Gastrocnemius medialis (tissue), 4 donors: ENCODE data around the gene PRDM10. TPM values are rescaled to one million over a fixed set of nuclear protein-coding genes. Genes with fewer than 3 reads are reported as not detected.
"Not testable (repeated sequence)": the region's sequence is repeated elsewhere in the genome, so short reads cannot be mapped to it uniquely, and the experiment has no call there.

Experiments used
- ATAC-seq, 2 donors: fragments of 150-250 bp; one replicate each; pipeline ENCODE4 v1.9.1; 2016
- DNase-seq, 2 donors: peaks; one replicate each; pipeline ENCODE4 v3.0.0-alpha.2; 2019
- H3K27ac ChIP-seq, 4 donors: fragments of 200-600 bp; sonication (generic); 1 replicate in 1 of 4; 2 replicates in 3 of 4; pipeline ENCODE4 v1.5.1; 2016 to 2018; ENCODE audit warnings: mild to moderate bottlenecking in 2 of 4, moderate library complexity in 1 of 4
- H3K27me3 ChIP-seq, 3 donors: fragments of 200-600 bp; sonication (generic) in 2 of 3; 1 replicate in 1 of 3; 2 replicates in 2 of 3; pipeline versions ENCODE4 v1.5.1 to v1.6.0; 2016 to 2019; ENCODE audit warnings: mild to moderate bottlenecking in 1 of 3, moderate library complexity in 1 of 3
- H3K36me3 ChIP-seq, 2 donors: fragments of 200-600 bp; sonication (generic) in 1 of 2; one replicate each; pipeline ENCODE4 v1.5.1; 2017 to 2018
- H3K4me1 ChIP-seq, 2 donors: fragments of 200-600 bp; sonication (generic) in 1 of 2; one replicate each; pipeline ENCODE4 v1.5.1; 2016 to 2017; ENCODE audit warnings: mild to moderate bottlenecking in 2 of 2
- H3K4me3 ChIP-seq, 4 donors: fragments of 200-600 bp; sonication (generic) in 3 of 4; 1 replicate in 1 of 4; 2 replicates in 3 of 4; pipeline ENCODE4 v1.5.1; 2016 to 2019; ENCODE audit warnings: mild to moderate bottlenecking in 2 of 4
- H3K9me3 ChIP-seq, 3 donors: fragments of 200-600 bp; sonication (generic) in 2 of 3; 1 replicate in 1 of 3; 2 replicates in 2 of 3; pipeline ENCODE4 v1.5.1; 2016 to 2019
- CTCF ChIP-seq, 5 experiments: fragments of 450-650 bp in 3 of 5; fragments of 200-600 bp in 2 of 5; sonication (generic) in 2 of 5; IDR thresholded peaks in 4 of 5; conservative IDR thresholded peaks in 1 of 5; 1 replicate in 4 of 5; 2 replicates in 1 of 5; pipeline ENCODE4 v1.5.1; 2016 to 2019; ENCODE audit warnings: antibody characterized with exemption in 5 of 5, mild to moderate bottlenecking in 3 of 5, moderate library complexity in 3 of 5
- POLR2A ChIP-seq, 2 donors: fragments of 450-650 bp; IDR thresholded peaks; one replicate each; pipeline ENCODE4 v1.6.1; 2017; ENCODE audit warnings: antibody characterized with exemption in 2 of 2, mild to moderate bottlenecking in 2 of 2, moderate library complexity in 2 of 2
- in situ Hi-C, 4 donors: fragments of 200-750 bp; cut with MboI; loops; one replicate each; pipeline versions ENCODE4 v1.15.0 to v1.8.0; 2017; ENCODE audit warnings: low sequenced_read_pairs in 4 of 4
- intact Hi-C: fragments of 100-400 bp; cut with DNase I; formaldehyde crosslinking; loops from one replicate; pipeline ENCODE4 v1.15.1; 2023; ENCODE audit warnings: low total_unique reads
- total RNA-seq, 4 donors: library from RNA; depleted of rRNA; stranded (reverse); fragments of >200 nt; gene quantifications; one replicate each; pipeline versions ENCODE4 v1.1.0 to v1.2.3, GENCODE V29; 2016

The PRDM10 gene
- total RNA-seq, 4 donors from 2014 or later, result 3.3 to 10.9 (median 9.0) TPM

GRCh38 chr11:129960216-129961214, 42.1 kb downstream of the PRDM10 start:
- no peak for DNase-seq
- in situ Hi-C loops, result no loop called here
- H3K4me3 ChIP-seq, result no peak overlapping the region

GRCh38 chr11:129959687-129960086, 42.9 kb downstream of the PRDM10 start:
- Histone ChIP-seq H3K9me3 (no peaks in the 10 kb centered on the region), H3K4me3 (no peak overlapping the region), H3K27ac (no peak overlapping the region), H3K27me3 (no peaks in the 10 kb centered on the region), H3K36me3 (peaks cover 2 to 37% of the 10 kb centered on the region in 2 donors), H3K4me1 (no peaks in the 10 kb centered on the region)
- intact Hi-C loops, result no loop called here
- ATAC-seq, result no peak
- TF ChIP-seq POLR2A (IDR thresholded peaks at IDR 0.05) (no peak), CTCF (IDR thresholded peaks at IDR 0.05 in 4 of 5, conservative IDR thresholded peaks at IDR 0.05 in 1 of 5) (no peak)
- DNase-seq, result no peak
- in situ Hi-C loops, result no loop called here

More at GRCh38 chr11:129960216-129961214, 42.1 kb downstream of the PRDM10 start:
- Histone ChIP-seq H3K27me3 (no peaks in the 10 kb centered on the region), H3K4me1 (no peaks in the 10 kb centered on the region), H3K9me3 (no peaks in the 10 kb centered on the region), H3K27ac (no peak overlapping the region), H3K36me3 (peaks cover 2 to 37% of the 10 kb centered on the region in 2 donors)
- intact Hi-C loops, result no loop called here
- ATAC-seq, result no peak
- TF ChIP-seq POLR2A (IDR thresholded peaks at IDR 0.05), result no peak
- TF ChIP-seq CTCF (IDR thresholded peaks at IDR 0.05 in 4 of 5, conservative IDR thresholded peaks at IDR 0.05 in 1 of 5), result no peak

- H3K36me3 ChIP-seq, result peaks cover 2 to 32% of the 10 kb centered on the region in 2 donors
- no peaks in the 10 kb centered on the region for H3K4me1 ChIP-seq
- no peaks in the 10 kb centered on the region for H3K27me3 ChIP-seq
- no peak for TF ChIP-seq CTCF (IDR thresholded peaks at IDR 0.05 in 4 of 5, conservative IDR thresholded peaks at IDR 0.05 in 1 of 5)
- no peak for TF ChIP-seq POLR2A (IDR thresholded peaks at IDR 0.05)
- H3K4me3 ChIP-seq, result no peak overlapping the region
- ATAC-seq, result no peak
- H3K27ac ChIP-seq, result no peak overlapping the region
- no peak for DNase-seq
- H3K9me3 ChIP-seq, result no peaks in the 10 kb centered on the region
- intact Hi-C loops (no loop called here), in situ Hi-C loops (no loop called here)
Observed at GRCh38 chr11:129955282-129955681, 47.4 kb downstream of the PRDM10 start.

- H3K27me3 ChIP-seq, DNase-seq, intact Hi-C loops, ATAC-seq, H3K4me1 ChIP-seq, in situ Hi-C loops, H3K27ac ChIP-seq, H3K9me3 ChIP-seq, H3K4me3 ChIP-seq: not testable (repeated sequence)
- peaks cover 2 to 26% of the 10 kb centered on the region in 2 donors for H3K36me3 ChIP-seq
Observed at GRCh38 chr11:129954703-129955102, 47.9 kb downstream of the PRDM10 start.

GRCh38 chr11:129951866-129952262, 50.8 kb downstream of the PRDM10 start:
- no peak for ATAC-seq
- TF ChIP-seq POLR2A (IDR thresholded peaks at IDR 0.05), result no peak
- no peak for TF ChIP-seq CTCF (IDR thresholded peaks at IDR 0.05 in 4 of 5, conservative IDR thresholded peaks at IDR 0.05 in 1 of 5)

More at GRCh38 chr11:129951866-129952262, 50.8 kb downstream of the PRDM10 start:
- in situ Hi-C loops, result no loop called here
- intact Hi-C loops, result no loop called here
- no peak for DNase-seq
- H3K4me1 ChIP-seq, result no peaks in the 10 kb centered on the region
- no peaks in the 10 kb centered on the region for H3K9me3 ChIP-seq
- H3K27me3 ChIP-seq, result no peaks in the 10 kb centered on the region
- no peak overlapping the region for H3K27ac ChIP-seq
- H3K4me3 ChIP-seq, result no peak overlapping the region
- H3K36me3 ChIP-seq, result peaks cover 0 to 7% of the 10 kb centered on the region in 2 donors
